ENCODE results near the gene CACNA1I. TPM values are rescaled to one million over a fixed set of nuclear protein-coding genes. Genes with fewer than 3 reads are reported as not detected.

Gene CACNA1I
- total RNA-seq, 2 experiments from 2014 or later = 0.07 to 0.09 TPM

DNA sequence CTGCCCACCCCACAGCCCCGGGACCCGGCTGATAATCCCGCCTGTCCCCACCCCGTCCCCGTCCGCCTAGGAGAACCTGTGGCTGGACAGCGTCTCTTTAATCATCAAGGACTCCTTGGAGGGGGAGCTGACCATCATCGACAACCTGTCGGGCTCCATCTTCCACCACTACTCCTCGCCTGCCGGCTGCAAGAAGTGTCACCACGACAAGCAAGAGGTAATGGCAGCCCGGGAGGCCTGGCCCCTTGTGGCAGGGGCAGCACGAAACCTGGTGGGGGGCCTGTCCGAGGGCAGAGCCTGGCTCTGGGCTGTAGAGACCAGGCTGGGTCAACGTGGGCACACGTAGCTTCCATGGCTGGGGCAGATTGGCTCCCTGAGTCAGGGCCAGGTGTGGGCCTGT is 109.1 kb downstream of the CACNA1I start:
- Mint-ChIP-seq H3K36me3 (ENCODE audit: low read depth) (no peaks in the 10 kb centered on the region), H3K27me3 (no peaks in the 10 kb centered on the region), H3K9me3 (no peaks in the 10 kb centered on the region), H3K4me1 (ENCODE audit: low read depth) (no peaks in the 10 kb centered on the region), H3K27ac (no peak overlapping the region), H3K4me3 (no peak overlapping the region)
- intact Hi-C loops (cut with micrococcal nuclease) = no loop called here
- DNase-seq (no peak), ATAC-seq (no peak)
- ChIA-PET CTCF (no interaction called here), POLR2A (no interaction called here)
- TF ChIP-seq, protein P1, sequence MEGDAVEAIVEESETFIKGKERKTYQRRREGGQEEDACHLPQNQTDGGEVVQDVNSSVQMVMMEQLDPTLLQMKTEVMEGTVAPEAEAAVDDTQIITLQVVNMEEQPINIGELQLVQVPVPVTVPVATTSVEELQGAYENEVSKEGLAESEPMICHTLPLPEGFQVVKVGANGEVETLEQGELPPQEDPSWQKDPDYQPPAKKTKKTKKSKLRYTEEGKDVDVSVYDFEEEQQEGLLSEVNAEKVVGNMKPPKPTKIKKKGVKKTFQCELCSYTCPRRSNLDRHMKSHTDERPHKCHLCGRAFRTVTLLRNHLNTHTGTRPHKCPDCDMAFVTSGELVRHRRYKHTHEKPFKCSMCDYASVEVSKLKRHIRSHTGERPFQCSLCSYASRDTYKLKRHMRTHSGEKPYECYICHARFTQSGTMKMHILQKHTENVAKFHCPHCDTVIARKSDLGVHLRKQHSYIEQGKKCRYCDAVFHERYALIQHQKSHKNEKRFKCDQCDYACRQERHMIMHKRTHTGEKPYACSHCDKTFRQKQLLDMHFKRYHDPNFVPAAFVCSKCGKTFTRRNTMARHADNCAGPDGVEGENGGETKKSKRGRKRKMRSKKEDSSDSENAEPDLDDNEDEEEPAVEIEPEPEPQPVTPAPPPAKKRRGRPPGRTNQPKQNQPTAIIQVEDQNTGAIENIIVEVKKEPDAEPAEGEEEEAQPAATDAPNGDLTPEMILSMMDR (IDR thresholded peaks at IDR 0.05) = no peak

DNA sequence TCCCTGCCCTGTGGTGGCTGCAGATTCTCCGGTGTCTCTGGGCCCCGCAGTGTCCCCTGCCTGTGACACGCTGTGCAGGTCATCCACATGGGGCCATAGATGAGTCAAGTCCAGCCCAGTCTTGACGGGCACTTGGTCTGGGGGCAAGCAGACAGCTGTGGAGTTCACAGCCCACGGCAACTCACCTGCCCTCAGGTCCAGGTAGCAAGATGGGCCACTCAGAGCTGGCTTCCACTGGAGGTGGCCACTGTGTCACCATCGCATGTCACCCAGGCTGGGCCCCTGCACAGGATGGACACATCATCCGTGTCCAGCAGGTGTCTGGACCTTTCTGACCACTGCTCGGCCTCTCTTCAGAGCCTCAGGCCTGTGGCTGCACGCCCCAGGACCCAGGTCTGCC is 109.9 kb downstream of the CACNA1I start:
- intact Hi-C loops (cut with micrococcal nuclease) = no loop called here
- TF ChIP-seq, protein P1 (IDR thresholded peaks at IDR 0.05) = no peak
- ChIA-PET POLR2A (no interaction called here), CTCF (no interaction called here)
- DNase-seq (no peak), ATAC-seq (no peak)
- Mint-ChIP-seq H3K4me3 (no peak overlapping the region), H3K36me3 (ENCODE audit: low read depth) (no peaks in the 10 kb centered on the region), H3K9me3 (no peaks in the 10 kb centered on the region), H3K27ac (no peak overlapping the region), H3K4me1 (ENCODE audit: low read depth) (peaks cover 2% of the 10 kb centered on the region), H3K27me3 (peaks cover 4% of the 10 kb centered on the region)

DNA sequence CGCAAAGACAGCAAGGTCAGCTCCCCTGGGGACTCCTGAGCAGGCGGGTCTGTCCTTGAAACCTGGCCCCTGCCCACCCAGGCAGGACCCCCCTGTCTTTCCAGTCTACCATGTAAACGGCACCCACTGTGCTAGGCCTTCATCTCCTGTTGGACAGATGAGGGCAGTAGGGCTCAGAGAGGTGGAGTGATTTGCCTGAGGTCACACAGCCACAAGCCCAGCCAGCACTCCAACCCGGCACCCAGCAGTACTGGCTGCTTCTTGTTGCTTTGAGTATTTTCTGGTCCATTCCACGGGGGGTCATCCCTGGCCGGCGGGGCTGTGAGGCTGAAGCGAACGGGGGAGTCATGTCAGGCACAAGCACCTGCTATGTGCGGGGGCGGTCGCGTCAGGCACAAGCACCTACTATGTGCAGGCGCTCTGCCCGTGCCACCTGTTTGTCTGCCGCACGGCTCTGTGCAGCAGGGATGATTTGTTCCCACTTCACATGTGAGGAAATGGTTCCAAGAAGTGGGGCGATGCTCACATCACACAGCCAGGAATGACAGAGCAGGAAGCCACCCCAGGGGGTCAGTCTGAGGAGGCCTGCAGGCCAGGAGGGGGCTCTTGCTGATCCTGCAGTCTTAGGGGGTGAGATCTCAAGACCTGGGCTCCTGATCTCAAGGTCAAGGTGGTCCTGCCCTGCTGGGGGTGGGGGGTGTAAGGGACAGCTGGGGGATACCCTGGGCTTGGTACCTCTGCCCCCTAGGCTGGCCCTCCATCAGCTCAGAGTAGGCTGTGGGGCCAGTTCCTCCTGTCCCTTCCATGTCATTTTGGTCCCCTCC is 110.7 kb downstream of the CACNA1I start:
- DNase-seq (no peak), ATAC-seq (no peak)
- intact Hi-C loops (cut with micrococcal nuclease) = no loop called here
- Mint-ChIP-seq H3K36me3 (ENCODE audit: low read depth) (no peaks in the 10 kb centered on the region), H3K27me3 (peaks cover 4% of the 10 kb centered on the region), H3K4me1 (ENCODE audit: low read depth) (peaks cover 2% of the 10 kb centered on the region), H3K27ac (no peak overlapping the region), H3K4me3 (no peak overlapping the region), H3K9me3 (no peaks in the 10 kb centered on the region)
- TF ChIP-seq, protein P1 (IDR thresholded peaks at IDR 0.05) = no peak
- CTCF ChIA-PET = interaction anchor here (0.6 kb wide), 1 partner anchor 275 kb away, joined by 3 read pairs; no protein-coding TSS in a partner anchor
- POLR2A ChIA-PET = no interaction called here

DNA sequence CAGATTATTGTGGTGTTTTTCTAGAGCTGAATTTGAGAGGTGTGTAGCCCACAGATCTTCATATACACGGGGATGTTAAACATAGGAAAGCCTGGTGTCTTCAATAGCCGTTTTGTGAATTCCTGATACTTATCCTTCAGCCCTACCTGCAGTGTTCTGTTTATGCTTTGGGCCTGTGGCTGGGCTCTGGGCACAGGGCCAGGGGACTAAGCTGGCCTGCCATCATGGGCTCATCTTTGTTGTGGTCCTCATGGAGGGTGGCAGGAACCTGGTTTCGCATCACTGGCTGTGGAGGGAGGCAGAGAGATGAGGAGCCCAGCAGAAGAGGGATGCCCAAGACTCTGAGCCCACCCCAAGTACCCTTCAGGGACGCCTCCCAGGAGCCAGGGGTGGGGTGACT is 112.4 kb downstream of the CACNA1I start:
- Mint-ChIP-seq H3K27me3 (peaks cover 16% of the 10 kb centered on the region), H3K4me3 (no peak overlapping the region), H3K4me1 (ENCODE audit: low read depth) (peaks cover 2% of the 10 kb centered on the region), H3K36me3 (ENCODE audit: low read depth) (no peaks in the 10 kb centered on the region), H3K9me3 (no peaks in the 10 kb centered on the region), H3K27ac (no peak overlapping the region)
- CTCF ChIA-PET = interaction anchor here (0.7 kb wide), 1 partner anchor 354 kb away, joined by 3 read pairs; no protein-coding TSS in a partner anchor
- ATAC-seq (no peak), DNase-seq (no peak)
- TF ChIP-seq, protein P1 (IDR thresholded peaks at IDR 0.05) = no peak
- POLR2A ChIA-PET = no interaction called here
- intact Hi-C loops (cut with micrococcal nuclease) = no loop called here

DNA sequence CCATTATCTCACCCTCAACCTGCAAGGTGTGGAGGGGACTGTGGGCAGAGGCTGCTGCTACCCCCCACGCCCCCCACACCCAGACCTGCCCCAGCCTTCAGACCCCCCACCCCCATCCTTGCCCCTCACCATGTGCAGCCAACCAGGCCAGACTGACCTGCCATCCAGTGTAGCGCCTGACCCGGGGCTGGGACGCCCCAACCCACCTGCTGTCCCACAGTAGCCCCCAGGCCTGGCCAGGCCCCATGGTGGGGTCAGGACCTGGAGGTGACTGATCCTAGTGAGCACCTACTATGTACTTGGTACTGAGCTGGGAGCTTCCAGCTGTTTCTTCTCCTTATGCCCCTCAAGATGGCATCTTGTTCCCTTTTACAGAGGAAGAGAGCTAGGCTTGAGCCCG is 113.1 kb downstream of the CACNA1I start:
- Mint-ChIP-seq H3K4me1 (ENCODE audit: low read depth) (peaks cover 2% of the 10 kb centered on the region), H3K9me3 (no peaks in the 10 kb centered on the region), H3K36me3 (ENCODE audit: low read depth) (no peaks in the 10 kb centered on the region), H3K4me3 (no peak overlapping the region), H3K27ac (no peak overlapping the region), H3K27me3 (peaks cover 16% of the 10 kb centered on the region)
- DNase-seq (no peak), ATAC-seq (no peak)
- intact Hi-C loops (cut with micrococcal nuclease) = no loop called here
- POLR2A ChIA-PET = no interaction called here
- CTCF ChIA-PET = no interaction called here
- TF ChIP-seq, protein P1 (IDR thresholded peaks at IDR 0.05) = no peak

Measured in activated CD8-positive, alpha-beta T cell treated with anti-CD3 and anti-CD28 coated beads for 36 hours (primary cell).